A549 (cell line): ENCODE results near the gene COPRS. TPM values are rescaled to one million over a fixed set of nuclear protein-coding genes. Genes with fewer than 3 reads are reported as not detected.

Source experiments
- ATAC-seq, 2 experiments: fragments of 200-7000 bp in 1 of 2; fragments of >200 bp in 1 of 2; cut with Nextera tagmentation in 1 of 2; cut with Tn5 transposase in 1 of 2; 3 replicates each; pipeline versions ENCODE4 v1.8.0 to v1.9.1; 2018 to 2020; ENCODE audit warnings: mild to moderate bottlenecking in 1 of 2, moderate library complexity in 1 of 2
- CTCF ChIA-PET: fragments of 300-600 bp; sonication (Branson Sonifier 250); formaldehyde crosslinking; extraction: SDS; loops from one replicate; lab custom pipeline; 2021; ENCODE audit warnings: antibody characterized with exemption, inconsistent platforms; lab: Yijun Ruan, JAX
- POLR2A ChIA-PET: fragments of 350-600 bp; formaldehyde crosslinking; extraction: SDS; loops from one replicate; lab custom pipeline; 2021; ENCODE audit warnings: antibody characterized with exemption, inconsistent platforms; lab: Yijun Ruan, JAX
- DNase-seq, 2 experiments: peaks; one replicate each; pipeline versions ENCODE4 v3.0.0 to v3.0.0-alpha.2; 2011 to 2016; ENCODE audit warnings: low read depth in 1 of 2, low spot score in 1 of 2
- FAIRE-seq: peaks from 2 replicates; lab custom pipeline; 2011; peaks lifted over from hg19 to GRCh38; lab: Jason Lieb, UNC
- H3K27ac ChIP-seq, 2 experiments: fragments of >200 bp; sonication (Bioruptor Twin); formaldehyde crosslinking; 3 replicates each; pipeline ENCODE4 v1.5.1; 2016 to 2017
- H3K4me1 ChIP-seq: fragments of >200 bp; sonication (Bioruptor Twin); formaldehyde crosslinking; 3 replicates; pipeline ENCODE4 v1.6.1; 2016
- H3K4me2 ChIP-seq: fragments of >200 bp; sonication (Bioruptor Twin); formaldehyde crosslinking; 3 replicates; pipeline ENCODE4 v1.6.1; 2016
- H3K4me3 ChIP-seq: fragments of >200 bp; sonication (Bioruptor Twin); formaldehyde crosslinking; 3 replicates; pipeline ENCODE4 v1.5.1; 2016
- H3K9me3 ChIP-seq: fragments of >200 bp; sonication (Bioruptor Twin); formaldehyde crosslinking; 3 replicates; pipeline ENCODE4 v1.6.1; 2016
- ELK1 ChIP-seq: fragments of 150-350 bp; IDR thresholded peaks from 2 replicates; pipeline ENCODE4 v1.6.1; 2014; ENCODE audit warnings: low read depth, mild to moderate bottlenecking, low read length
- ESRRA ChIP-seq: fragments of 150-350 bp; IDR thresholded peaks from 2 replicates; pipeline ENCODE4 v1.6.1; 2014; ENCODE audit warnings: mild to moderate bottlenecking, low read length, borderline replicate concordance
- FOSL2 ChIP-seq, 2 experiments: fragments of 450-650 bp in 1 of 2; fragments of >200 bp in 1 of 2; sonication (Bioruptor Twin) in 1 of 2; formaldehyde crosslinking; IDR thresholded peaks; 2 replicates each; pipeline versions ENCODE4 v1.5.0 to v1.6.1; 2016 to 2020; ENCODE audit warnings: mild to moderate bottlenecking in 1 of 2, moderate library complexity in 1 of 2
- JUN ChIP-seq, 2 experiments: fragments of >200 bp; sonication (Bioruptor Twin); formaldehyde crosslinking; IDR thresholded peaks; 2 replicates in 1 of 2; 3 replicates in 1 of 2; pipeline ENCODE4 v1.6.1; 2016 to 2017
- KDM5A ChIP-seq: fragments of 200-600 bp; sonication (generic); IDR thresholded peaks from 2 replicates; pipeline ENCODE4 v1.6.1; 2016; ENCODE audit warnings: antibody characterized with exemption, mild to moderate bottlenecking
- MAZ ChIP-seq: fragments of 150-350 bp; IDR thresholded peaks from 2 replicates; pipeline ENCODE4 v1.6.1; 2014; ENCODE audit warnings: antibody characterized with exemption, low read depth, low read length, borderline replicate concordance
- MYC ChIP-seq: IDR thresholded peaks from 2 replicates; pipeline ENCODE4 v1.6.1; 2012; ENCODE audit warnings: mild to moderate bottlenecking, inconsistent platforms, low read length, improper control_type of control experiment, borderline replicate concordance
- PHF8 ChIP-seq: fragments of 200-600 bp; sonication (generic); IDR thresholded peaks from 2 replicates; pipeline ENCODE4 v1.6.1; 2016; ENCODE audit warnings: low read depth, mild to moderate bottlenecking, antibody characterized with exemption, moderate library complexity, borderline replicate concordance
- POLR2A ChIP-seq: IDR thresholded peaks from 2 replicates; pipeline ENCODE4 v1.6.1; 2012; ENCODE audit warnings: mild to moderate bottlenecking, low read length
- POLR2AphosphoS2 ChIP-seq: conservative IDR thresholded peaks from 2 replicates; pipeline ENCODE4 v1.6.1; 2012; ENCODE audit warnings: low read length, improper control_type of control experiment, inconsistent platforms
- RARB ChIP-seq: fragments of 250-450 bp; sonication (Bioruptor Pico); IDR thresholded peaks from 2 replicates; pipeline ENCODE4 v1.8.0; 2021; ENCODE audit warnings: mild to moderate bottlenecking, moderate library complexity
- REST ChIP-seq: fragments of 200-600 bp; sonication (generic); IDR thresholded peaks from 2 replicates; pipeline ENCODE4 v1.6.1; 2016; ENCODE audit warnings: antibody characterized with exemption, mild to moderate bottlenecking, moderate library complexity
- RFX5 ChIP-seq: fragments of 450-650 bp; IDR thresholded peaks from 2 replicates; pipeline ENCODE4 v1.7.1; 2014; ENCODE audit warnings: antibody characterized with exemption, mild to moderate bottlenecking, moderate library complexity
- SREBF2 ChIP-seq: fragments of 450-650 bp; IDR thresholded peaks from 2 replicates; pipeline ENCODE4 v1.6.1; 2014; ENCODE audit warnings: mild to moderate bottlenecking, moderate library complexity
- TFCP2L1 ChIP-seq: fragments of 250-450 bp; sonication (Bioruptor Pico); IDR thresholded peaks from 2 replicates; pipeline ENCODE4 v1.5.0; 2021; ENCODE audit warnings: mild to moderate bottlenecking
- TP53 ChIP-seq: fragments of 250-450 bp; sonication (Bioruptor Pico); IDR thresholded peaks from 2 replicates; pipeline ENCODE4 v1.5.0; 2021; ENCODE audit warnings: mild to moderate bottlenecking, moderate library complexity
- ZC3H11A ChIP-seq: fragments of 450-650 bp; IDR thresholded peaks from 2 replicates; pipeline ENCODE4 v1.6.1; 2014; ENCODE audit warnings: antibody characterized with exemption, mild to moderate bottlenecking
- ZSCAN20 ChIP-seq: fragments of 250-450 bp; sonication (Bioruptor Pico); IDR thresholded peaks from 2 replicates; pipeline ENCODE4 v1.8.0; 2022; ENCODE audit warnings: mild to moderate bottlenecking, moderate library complexity
- WGBS: methylation state at CpG from one replicate; pipeline ENCODE4 v1.1.6; 2017; ENCODE audit errors: missing lambda C conversion rate; 5-methylcytosine and 5-hydroxymethylcytosine counted together
- polyA plus RNA-seq, 4 experiments: library from polyadenylated mRNA; depleted of rRNA in 3 of 4; stranded (reverse); fragments of >200 nt; fragmentation: RNase III in 1 of 4; extraction: RNeasy Plus Mini Kit Qiagen cat#74134 plus additional on column Dnase treatment in 1 of 4; gene quantifications; 2 replicates in 3 of 4; 3 replicates in 1 of 4; pipeline ENCODE4 v1.2.3, GENCODE V29; 2011 to 2017
- TF ChIP-seq, protein P1 (sequence below): fragments of >200 bp; sonication (Bioruptor Twin); formaldehyde crosslinking; IDR thresholded peaks from 3 replicates; pipeline ENCODE4 v1.6.1; 2016
- TF ChIP-seq, protein P2 (sequence below): fragments of >200 bp; sonication (Bioruptor Twin); formaldehyde crosslinking; IDR thresholded peaks from 3 replicates; pipeline ENCODE4 v1.5.1; 2016

Gene COPRS
- polyA plus RNA-seq, 2 of the 4 experiments (the other 2 are of a cell fraction), result 80.5 to 98.3 TPM

DNA sequence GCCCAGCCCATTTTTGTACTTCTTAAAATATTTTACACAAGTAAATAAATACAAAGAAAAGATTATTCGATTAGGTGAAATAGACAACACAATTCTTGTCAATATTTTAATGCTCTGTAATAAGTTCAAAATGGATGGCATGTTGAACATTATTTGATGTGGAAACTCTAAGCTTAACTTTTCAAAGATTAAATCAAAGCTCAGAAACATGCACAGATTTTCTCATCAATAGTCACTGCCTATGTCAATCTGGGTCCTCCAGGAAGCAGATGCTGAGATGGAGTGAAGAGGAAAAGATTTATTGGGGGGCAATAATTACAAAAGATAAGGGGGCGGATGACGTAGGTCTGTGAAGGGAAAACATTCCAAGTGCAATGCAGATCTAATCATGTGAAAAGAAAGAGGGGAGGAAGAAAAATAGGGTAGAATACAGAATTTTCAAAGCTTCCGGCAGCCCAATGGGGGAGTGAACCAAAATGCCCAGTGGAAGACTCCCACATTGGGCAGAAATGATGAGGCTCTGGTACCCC lies 50.5 kb downstream of the COPRS start:
- no peak for TF ChIP-seq REST
- TF ChIP-seq POLR2AphosphoS2, result no peak
- no peak for TF ChIP-seq JUN (IDR thresholded peaks at IDR 0.05)
- no peak for TF ChIP-seq MYC
- no peak for TF ChIP-seq RARB
- TF ChIP-seq FOSL2 (IDR thresholded peaks at IDR 0.05), result no peak
- TF ChIP-seq FOSL2 (CRISPR knock-in tag; IDR thresholded peaks at IDR 0.05), result no peak
- TF ChIP-seq ELK1, result no peak
- TF ChIP-seq RFX5, result no peak
- TF ChIP-seq, protein P1, sequence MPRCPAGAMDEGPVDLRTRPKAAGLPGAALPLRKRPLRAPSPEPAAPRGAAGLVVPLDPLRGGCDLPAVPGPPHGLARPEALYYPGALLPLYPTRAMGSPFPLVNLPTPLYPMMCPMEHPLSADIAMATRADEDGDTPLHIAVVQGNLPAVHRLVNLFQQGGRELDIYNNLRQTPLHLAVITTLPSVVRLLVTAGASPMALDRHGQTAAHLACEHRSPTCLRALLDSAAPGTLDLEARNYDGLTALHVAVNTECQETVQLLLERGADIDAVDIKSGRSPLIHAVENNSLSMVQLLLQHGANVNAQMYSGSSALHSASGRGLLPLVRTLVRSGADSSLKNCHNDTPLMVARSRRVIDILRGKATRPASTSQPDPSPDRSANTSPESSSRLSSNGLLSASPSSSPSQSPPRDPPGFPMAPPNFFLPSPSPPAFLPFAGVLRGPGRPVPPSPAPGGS, result no peak
- no peak for TF ChIP-seq KDM5A
- TF ChIP-seq PHF8, result no peak
- peaks cover 27% of the 10 kb centered on the region for H3K9me3 ChIP-seq
- DNase-seq (no peak), ATAC-seq (no peak), FAIRE-seq (peak; percentile 18)
- ChIA-PET POLR2A (interaction anchor here (0.6 kb wide), 1 partner anchor 50 kb away, joined by 3 read pairs; no protein-coding TSS in a partner anchor), CTCF (interaction anchor here (0.6 to 1.5 kb wide), 8 partner anchors 10 to 371 kb away, joined by 3 to 6 read pairs (median 3); no protein-coding TSS in a partner anchor)
- no peak overlapping the region for H3K27ac ChIP-seq
- WGBS, result 74% methylated on average over 4 of the region's 4 CpGs
- no peak overlapping the region for H3K4me3 ChIP-seq
- peaks cover 9% of the 10 kb centered on the region for H3K4me1 ChIP-seq
- no peak overlapping the region for H3K4me2 ChIP-seq

DNA sequence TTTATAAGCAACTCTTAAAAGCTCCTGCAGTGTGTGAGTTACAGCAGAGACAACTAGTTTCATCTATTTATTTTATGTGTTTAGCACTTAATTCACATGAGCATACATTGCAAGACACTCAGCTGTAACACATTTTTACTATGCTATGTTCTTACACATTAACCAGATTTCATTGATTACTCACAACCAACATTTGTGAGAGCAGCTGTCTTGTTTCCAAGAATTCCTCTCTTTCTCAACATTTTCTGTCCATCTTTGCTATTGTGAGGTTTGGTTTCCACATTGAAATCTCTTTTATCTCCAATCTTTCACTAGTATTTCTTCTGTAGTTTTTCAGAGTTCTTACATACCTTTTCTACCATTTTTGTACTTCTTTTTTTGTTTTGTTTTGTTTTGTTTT lies 51.2 kb downstream of the COPRS start:
- ChIA-PET CTCF (interaction anchor here (1.0 to 1.5 kb wide), 3 partner anchors 10 to 19 kb away, joined by 3 to 5 read pairs (median 4); no protein-coding TSS in a partner anchor), POLR2A (no interaction called here)
- no peak for TF ChIP-seq TFCP2L1 (CRISPR knock-in tag)
- TF ChIP-seq TP53 (CRISPR knock-in tag), result no peak
- TF ChIP-seq ZSCAN20 (CRISPR knock-in tag), result no peak
- no peak for TF ChIP-seq ESRRA
- no peak for TF ChIP-seq POLR2A
- TF ChIP-seq MAZ, result no peak
- TF ChIP-seq, protein P2, sequence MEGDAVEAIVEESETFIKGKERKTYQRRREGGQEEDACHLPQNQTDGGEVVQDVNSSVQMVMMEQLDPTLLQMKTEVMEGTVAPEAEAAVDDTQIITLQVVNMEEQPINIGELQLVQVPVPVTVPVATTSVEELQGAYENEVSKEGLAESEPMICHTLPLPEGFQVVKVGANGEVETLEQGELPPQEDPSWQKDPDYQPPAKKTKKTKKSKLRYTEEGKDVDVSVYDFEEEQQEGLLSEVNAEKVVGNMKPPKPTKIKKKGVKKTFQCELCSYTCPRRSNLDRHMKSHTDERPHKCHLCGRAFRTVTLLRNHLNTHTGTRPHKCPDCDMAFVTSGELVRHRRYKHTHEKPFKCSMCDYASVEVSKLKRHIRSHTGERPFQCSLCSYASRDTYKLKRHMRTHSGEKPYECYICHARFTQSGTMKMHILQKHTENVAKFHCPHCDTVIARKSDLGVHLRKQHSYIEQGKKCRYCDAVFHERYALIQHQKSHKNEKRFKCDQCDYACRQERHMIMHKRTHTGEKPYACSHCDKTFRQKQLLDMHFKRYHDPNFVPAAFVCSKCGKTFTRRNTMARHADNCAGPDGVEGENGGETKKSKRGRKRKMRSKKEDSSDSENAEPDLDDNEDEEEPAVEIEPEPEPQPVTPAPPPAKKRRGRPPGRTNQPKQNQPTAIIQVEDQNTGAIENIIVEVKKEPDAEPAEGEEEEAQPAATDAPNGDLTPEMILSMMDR, result no peak
- TF ChIP-seq ZC3H11A, result no peak
- no peak for TF ChIP-seq SREBF2
- no peak for TF ChIP-seq JUN (IDR thresholded peaks at IDR 0.05)
- DNase-seq, result no peak
- H3K4me3 ChIP-seq, result no peak overlapping the region
- peaks cover 27% of the 10 kb centered on the region for H3K9me3 ChIP-seq
- no peak for ATAC-seq
- no peak for FAIRE-seq
- no peak overlapping the region for H3K27ac ChIP-seq
- peaks cover 16% of the 10 kb centered on the region for H3K4me1 ChIP-seq
- H3K4me2 ChIP-seq, result no peak overlapping the region
